B cell (primary cell): ENCODE data around the gene NWD2. TPM values are rescaled to one million over a fixed set of nuclear protein-coding genes. Genes with fewer than 3 reads are reported as not detected.

Source experiments
- ATAC-seq: fragments of 200-7000 bp; cut with Tn5 transposase; one replicate; pipeline ENCODE4 v1.10.0; 2021; ENCODE audit warnings: low read depth, mild to moderate bottlenecking, moderate number of reproducible peaks, moderate library complexity
- CTCF ChIA-PET: fragments of 350-600 bp; sonication (Branson Sonifier 250); formaldehyde crosslinking; loops from one replicate; lab custom pipeline; 2021; ENCODE audit warnings: antibody characterized with exemption, inconsistent platforms; lab: Charles Lee
- POLR2A ChIA-PET: fragments of 350-600 bp; sonication (Branson Sonifier 250); formaldehyde crosslinking; loops from one replicate; lab custom pipeline; 2021; ENCODE audit warnings: antibody characterized with exemption; lab: Charles Lee
- DNase-seq: peaks from one replicate; pipeline ENCODE4 v3.0.0; 2013
- H2AFZ ChIP-seq: 2 replicates; pipeline ENCODE4 v1.6.1; 2012; ENCODE audit warnings: mild to moderate bottlenecking, low read depth, low read length; ENCODE audit not compliant: insufficient read depth, poor library complexity, severe bottlenecking
- H3K27ac ChIP-seq, 2 donors: 1 replicate in 1 of 2; 2 replicates in 1 of 2; pipeline ENCODE4 v1.5.1; 2012 to 2013; ENCODE audit warnings: low read length in 2 of 2, mild to moderate bottlenecking in 2 of 2, moderate library complexity in 1 of 2
- H3K27me3 ChIP-seq, 4 experiments: fragments of 200-600 bp in 1 of 4; sonication (generic) in 1 of 4; replicated peaks in 1 of 4; 1 replicate in 2 of 4; 2 replicates in 2 of 4; pipeline versions ENCODE4 v1.6.1 to v1.7.0; 2013 to 2016; ENCODE audit warnings: low read length in 3 of 4, mild to moderate bottlenecking in 2 of 4, mixed read lengths in 1 of 4, moderate library complexity in 1 of 4; ENCODE audit not compliant: insufficient read depth in 4 of 4, control insufficient read depth in 3 of 4; ENCODE audit errors: control extremely low read depth in 1 of 4
- H3K36me3 ChIP-seq, 2 experiments: replicated peaks in 1 of 2; 1 replicate in 1 of 2; 2 replicates in 1 of 2; pipeline versions ENCODE4 v1.6.1 to v1.7.1; 2013; ENCODE audit warnings: low read length in 1 of 2; ENCODE audit not compliant: insufficient read depth in 2 of 2, control insufficient read depth in 1 of 2; ENCODE audit errors: control extremely low read depth in 1 of 2, extremely low read depth in 1 of 2
- H3K4me1 ChIP-seq, 2 donors: fragments of 200-600 bp in 1 of 2; sonication (generic) in 1 of 2; 1 replicate in 1 of 2; 2 replicates in 1 of 2; pipeline versions ENCODE4 v1.5.1 to v1.6.1; 2013 to 2017; ENCODE audit warnings: low read length in 2 of 2; ENCODE audit not compliant: control insufficient read depth in 2 of 2, insufficient read depth in 2 of 2
- H3K4me2 ChIP-seq: replicated peaks from 2 replicates; pipeline ENCODE3; 2012; ENCODE audit warnings: mild to moderate bottlenecking, low read depth, low read length; ENCODE audit not compliant: poor library complexity, severe bottlenecking
- H3K4me3 ChIP-seq, 5 experiments: fragments of 200-600 bp in 1 of 5; sonication (generic) in 1 of 5; 1 replicate in 3 of 5; 2 replicates in 2 of 5; pipeline versions ENCODE4 v1.5.1 to v1.7.0; 2011 to 2016; ENCODE audit warnings: low read length in 4 of 5, mild to moderate bottlenecking in 4 of 5, low read depth in 2 of 5, control low read depth in 1 of 5, moderate library complexity in 1 of 5; ENCODE audit not compliant: insufficient read depth in 1 of 5; ENCODE audit errors: control extremely low read depth in 1 of 5, extremely low read depth in 1 of 5
- H3K79me2 ChIP-seq: fragments of 200-600 bp; sonication (generic); one replicate; pipeline ENCODE4 v1.6.0; 2016; ENCODE audit warnings: low read length; ENCODE audit not compliant: control insufficient read depth, insufficient read depth
- H3K9ac ChIP-seq: fragments of 200-600 bp; sonication (generic); 2 replicates; pipeline ENCODE4 v1.6.1; 2017; ENCODE audit warnings: mild to moderate bottlenecking, low read length, moderate library complexity
- H3K9me3 ChIP-seq, 3 donors: one replicate each; pipeline versions ENCODE4 v1.6.1 to v1.7.1; 2013; ENCODE audit warnings: low read length in 2 of 3; ENCODE audit not compliant: control insufficient read depth in 2 of 3, insufficient read depth in 1 of 3; ENCODE audit errors: control extremely low read depth in 1 of 3
- H4K20me1 ChIP-seq: 2 replicates; pipeline ENCODE4 v1.6.0; 2012; ENCODE audit warnings: mild to moderate bottlenecking, low read length; ENCODE audit not compliant: insufficient read depth, control insufficient read depth, poor library complexity, severe bottlenecking
- H3K27ac Mint-ChIP-seq: one replicate; pipeline ENCODE4 v1.8.0; 2021; ENCODE audit warnings: mixed read lengths
- H3K27me3 Mint-ChIP-seq: one replicate; pipeline ENCODE4 v1.8.0; 2021; ENCODE audit warnings: mixed read lengths
- H3K4me1 Mint-ChIP-seq: one replicate; pipeline ENCODE4 v1.8.0; 2021; ENCODE audit warnings: mixed read lengths
- H3K4me3 Mint-ChIP-seq: one replicate; pipeline ENCODE4 v1.8.0; 2021; ENCODE audit warnings: mixed read lengths
- H3K9me3 Mint-ChIP-seq: one replicate; pipeline ENCODE4 v1.8.0; 2022; ENCODE audit warnings: mixed read lengths; ENCODE audit not compliant: insufficient read depth
- EZH2 ChIP-seq: IDR thresholded peaks from 2 replicates; pipeline ENCODE4 v1.6.1; 2012; ENCODE audit warnings: borderline replicate concordance, low read depth, mild to moderate bottlenecking, moderate library complexity, low read length; ENCODE audit not compliant: insufficient read depth, poor library complexity, severe bottlenecking
- WGBS: methylation state at CpG from one replicate; pipeline ENCODE4 v1.1.5; 2013; ENCODE audit warnings: missing lambda C conversion rate; ENCODE audit not compliant: insufficient coverage; 5-methylcytosine and 5-hydroxymethylcytosine counted together
- intact Hi-C: fragments of 100-400 bp; cut with micrococcal nuclease; formaldehyde crosslinking; loops from one replicate; pipeline ENCODE4 v1.10.0; 2022
- polyA plus RNA-seq: library from polyadenylated mRNA; depleted of rRNA; stranded (reverse); fragments of >200 nt; gene quantifications from 2 replicates; pipeline ENCODE4 v1.2.3, GENCODE V29; 2012
- total RNA-seq, 2 donors: library from RNA; stranded (reverse); fragments of 120-200 nt in 1 of 2; gene quantifications; 1 replicate in 1 of 2; 2 replicates in 1 of 2; pipeline versions ENCODE4 v1.2.3 to v1.2.4, GENCODE V29; 2013 to 2022
- TF ChIP-seq, protein P1 (sequence below): fragments of 200-600 bp; IDR thresholded peaks from one replicate; pipeline ENCODE4 v1.8.0; 2022; ENCODE audit warnings: antibody characterized with exemption, mild to moderate bottlenecking

Gene NWD2
- total and polyA plus RNA-seq, 2 donors (not counting 1 experiment from before 2014, with no cell fraction given): not detected

DNA sequence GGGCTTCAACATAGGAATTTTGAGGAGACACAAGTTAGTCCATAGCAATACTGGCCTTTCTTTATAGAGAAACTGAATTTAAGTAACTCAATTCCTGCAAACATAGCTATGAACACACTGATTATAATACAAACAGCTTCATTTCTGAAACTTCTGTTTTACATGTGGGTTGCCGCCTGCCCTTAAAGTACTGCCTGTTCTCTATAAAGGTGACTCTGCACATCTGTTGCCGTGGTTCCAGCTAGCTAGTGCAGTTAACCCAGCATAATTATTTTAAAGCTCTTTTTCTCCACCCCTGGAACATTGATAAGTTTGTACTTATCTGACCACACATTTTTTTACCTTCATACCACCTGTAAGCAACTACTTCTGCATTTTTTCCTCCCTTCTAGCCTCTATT is 177.6 kb downstream of the NWD2 start:
- intact Hi-C loops: no loop called here
- no peaks in the 10 kb centered on the region for H3K36me3 ChIP-seq
- no peak overlapping the region for H2AFZ ChIP-seq
- ChIA-PET POLR2A (no interaction called here), CTCF (interaction anchor here (1.5 kb wide), 1 partner anchor 10 kb away, joined by 4 read pairs; no protein-coding TSS in a partner anchor)
- peaks cover 7% of the 10 kb centered on the region for H3K27me3 Mint-ChIP-seq
- H3K4me1 Mint-ChIP-seq: no peaks in the 10 kb centered on the region
- H3K4me3 ChIP-seq: no peak overlapping the region
- no peaks in the 10 kb centered on the region for H3K9me3 Mint-ChIP-seq
- H3K9ac ChIP-seq: no peak overlapping the region
- 71% methylated on average over 1 of the region's 2 CpGs for WGBS
- H3K4me2 ChIP-seq: no peak overlapping the region
- peaks cover 0 to 11% (median 2%) of the 10 kb centered on the region in 4 experiments for H3K27me3 ChIP-seq
- TF ChIP-seq EZH2: no peak
- TF ChIP-seq, protein P1, sequence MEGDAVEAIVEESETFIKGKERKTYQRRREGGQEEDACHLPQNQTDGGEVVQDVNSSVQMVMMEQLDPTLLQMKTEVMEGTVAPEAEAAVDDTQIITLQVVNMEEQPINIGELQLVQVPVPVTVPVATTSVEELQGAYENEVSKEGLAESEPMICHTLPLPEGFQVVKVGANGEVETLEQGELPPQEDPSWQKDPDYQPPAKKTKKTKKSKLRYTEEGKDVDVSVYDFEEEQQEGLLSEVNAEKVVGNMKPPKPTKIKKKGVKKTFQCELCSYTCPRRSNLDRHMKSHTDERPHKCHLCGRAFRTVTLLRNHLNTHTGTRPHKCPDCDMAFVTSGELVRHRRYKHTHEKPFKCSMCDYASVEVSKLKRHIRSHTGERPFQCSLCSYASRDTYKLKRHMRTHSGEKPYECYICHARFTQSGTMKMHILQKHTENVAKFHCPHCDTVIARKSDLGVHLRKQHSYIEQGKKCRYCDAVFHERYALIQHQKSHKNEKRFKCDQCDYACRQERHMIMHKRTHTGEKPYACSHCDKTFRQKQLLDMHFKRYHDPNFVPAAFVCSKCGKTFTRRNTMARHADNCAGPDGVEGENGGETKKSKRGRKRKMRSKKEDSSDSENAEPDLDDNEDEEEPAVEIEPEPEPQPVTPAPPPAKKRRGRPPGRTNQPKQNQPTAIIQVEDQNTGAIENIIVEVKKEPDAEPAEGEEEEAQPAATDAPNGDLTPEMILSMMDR: no peak
- H4K20me1 ChIP-seq: no peaks in the 10 kb centered on the region
- no peak overlapping the region for H3K27ac Mint-ChIP-seq
- no peak overlapping the region for H3K27ac ChIP-seq
- no peak overlapping the region for H3K4me3 Mint-ChIP-seq
- H3K9me3 ChIP-seq: no peaks in the 10 kb centered on the region
- H3K79me2 ChIP-seq: no peaks in the 10 kb centered on the region
- no peak for DNase-seq
- H3K4me1 ChIP-seq: no peaks in the 10 kb centered on the region
- no peak for ATAC-seq

DNA sequence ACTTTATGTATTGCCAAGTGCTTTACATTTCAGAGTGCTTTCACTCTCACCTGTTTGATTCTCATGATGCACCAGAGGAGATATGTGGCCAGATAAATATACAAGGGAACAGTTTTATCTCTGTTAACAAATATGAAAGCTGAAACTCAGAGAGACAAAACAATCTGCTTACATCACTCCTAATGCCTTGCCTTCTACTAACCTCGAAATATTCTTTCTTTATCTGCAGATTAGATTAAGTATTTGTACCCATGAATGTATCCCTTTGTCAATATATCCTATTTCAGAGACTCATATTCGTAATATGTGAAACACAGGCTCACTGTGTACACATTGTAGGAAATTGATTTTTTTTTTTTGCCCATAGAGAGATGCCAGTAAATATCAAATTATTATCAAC is 178.1 kb downstream of the NWD2 start:
- ATAC-seq (no peak), DNase-seq (no peak)
- peaks cover 10% of the 10 kb centered on the region for H3K27me3 Mint-ChIP-seq
- Histone ChIP-seq H3K27ac (no peak overlapping the region), H3K27me3 (peaks cover 0 to 12% (median 2%) of the 10 kb centered on the region in 4 experiments), H3K4me2 (no peak overlapping the region), H3K9ac (no peak overlapping the region), H2AFZ (no peak overlapping the region), H3K79me2 (no peaks in the 10 kb centered on the region), H3K36me3 (no peaks in the 10 kb centered on the region), H3K4me3 (no peak overlapping the region), H4K20me1 (no peaks in the 10 kb centered on the region), H3K4me1 (no peaks in the 10 kb centered on the region), H3K9me3 (no peaks in the 10 kb centered on the region)
- POLR2A ChIA-PET: no interaction called here
- H3K4me3 Mint-ChIP-seq: no peak overlapping the region
- CTCF ChIA-PET: interaction anchor here (1.5 kb wide), 1 partner anchor 9 kb away, joined by 4 read pairs; no protein-coding TSS in a partner anchor
- H3K4me1 Mint-ChIP-seq: no peaks in the 10 kb centered on the region
- no CpG with 5 or more reads among the region's 2 CpGs for WGBS
- H3K27ac Mint-ChIP-seq: no peak overlapping the region
- TF ChIP-seq EZH2: no peak
- TF ChIP-seq, protein P1: no peak
- no peaks in the 10 kb centered on the region for H3K9me3 Mint-ChIP-seq
- intact Hi-C loops: no loop called here
